Measurements from ENCODE around the gene CPSF3. TPM values are rescaled to one million over a fixed set of nuclear protein-coding genes. Genes with fewer than 3 reads are reported as not detected.

CPSF3 gene
- total and polyA plus RNA-seq, 2 of the 13 experiments (the other 11 are each of a cell fraction or from before 2014, with no cell fraction given), result 19.8 to 93.0 TPM

DNA sequence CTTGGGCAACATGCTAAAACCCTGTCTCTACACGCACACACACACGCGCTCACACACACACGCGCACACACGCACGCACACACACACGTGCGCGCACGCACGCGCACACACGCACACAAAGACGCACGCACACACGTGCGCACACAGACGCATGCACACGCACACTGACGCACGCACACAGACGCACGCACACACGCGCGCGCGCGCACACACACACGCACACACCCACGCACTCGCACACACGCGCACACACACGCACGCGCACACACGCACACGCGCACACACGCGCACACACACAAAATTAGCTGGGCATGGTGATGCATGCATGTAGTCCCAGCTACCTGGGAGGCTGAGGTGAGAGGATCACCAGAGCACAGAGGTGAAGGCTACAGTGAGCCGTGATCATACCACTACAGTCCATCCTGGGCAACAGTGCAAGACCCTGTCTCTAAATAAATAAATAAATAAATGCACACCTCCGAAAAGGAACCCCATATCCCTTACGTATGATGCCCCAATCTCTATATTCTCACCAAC lies 42.8 kb downstream of the CPSF3 start:
- in situ Hi-C loops (cut with HindIII; ENCODE audit: extremely low pct_ligation_motif_present, low pct_unique_long_range_greater_than_20kb) (no loop called here), intact Hi-C loops (cut with micrococcal nuclease; ENCODE audit: unreplicated experiment) (no loop called here)
- DNase-seq (ENCODE audit: low spot score) (no peak), FAIRE-seq (no peak), ATAC-seq (no peak)
- no peaks in the 10 kb centered on the region for H3K27me3 ChIP-seq (ENCODE audit: control insufficient read depth in 1 of 2, insufficient read depth in 2 of 2, low read length in 2 of 2)
- POLR2A ChIA-PET, result no interaction called here
- no peaks in the 10 kb centered on the region for H3K9me3 ChIP-seq (ENCODE audit: low read length)
- no TSS peak for BruUV-seq (replicated peaks)
- peaks cover 8% of the 10 kb centered on the region; the same call in 1 of the 2 replicates for H3K4me1 ChIP-seq (ENCODE audit: insufficient read depth, low read length)
- WGBS (ENCODE audit: low lambda C conversion rate), result 92% methylated on average over 46 of the region's 46 CpGs
- no peak overlapping the region for H3K27ac ChIP-seq (ENCODE audit: extremely low read length, insufficient read depth, low read length)
- H3K79me2 ChIP-seq (ENCODE audit: insufficient read depth, low read length), result no peaks in the 10 kb centered on the region
- CTCF ChIA-PET (ENCODE audit: low intra/inter-chr PET ratio, low total read pairs), result no interaction called here
- H3K9ac ChIP-seq (ENCODE audit: insufficient read depth, low read depth, low read length), result no peak overlapping the region
- no peak overlapping the region for H3K4me2 ChIP-seq (ENCODE audit: low read depth, low read length)
- H2AFZ ChIP-seq (ENCODE audit: low read length), result no peak overlapping the region
- H3K36me3 ChIP-seq (replicated peaks in 1 of 2; ENCODE audit: control insufficient read depth in 1 of 2, insufficient read depth in 2 of 2, low read length in 2 of 2), result peaks cover 14 to 57% of the 10 kb centered on the region in 2 experiments
- H4K20me1 ChIP-seq (ENCODE audit: insufficient read depth, low read length), result no peaks in the 10 kb centered on the region
- H3K4me3 ChIP-seq (replicated peaks in 1 of 3; ENCODE audit: insufficient read depth in 1 of 3, low read depth in 2 of 3, low read length in 3 of 3), result no peak overlapping the region
- TF ChIP-seq ZNF747 (CRISPR knock-in tag; IDR thresholded peaks at IDR 0.05; ENCODE audit: borderline replicate concordance) (no peak), HOXA7 (CRISPR knock-in tag; IDR thresholded peaks at IDR 0.05) (no peak), ZNF263 (CRISPR knock-in tag; IDR thresholded peaks at IDR 0.05) (no peak), MAF1 (CRISPR knock-in tag; IDR thresholded peaks at IDR 0.05; ENCODE audit: borderline replicate concordance) (no peak), ZBTB8A (CRISPR knock-in tag; IDR thresholded peaks at IDR 0.05; ENCODE audit: borderline replicate concordance, low read depth) (no peak), LCORL (IDR thresholded peaks at IDR 0.05) (no peak), LCORL (CRISPR knock-in tag; IDR thresholded peaks at IDR 0.05) (no peak), RFX3 (CRISPR knock-in tag; IDR thresholded peaks at IDR 0.05) (no peak), HNRNPLL (IDR thresholded peaks at IDR 0.05; ENCODE audit: low read depth, low read length, poor library complexity, severe bottlenecking) (peak; percentile 36), CAMTA2 (CRISPR knock-in tag; IDR thresholded peaks at IDR 0.05; ENCODE audit: borderline replicate concordance) (no peak), HOXA3 (CRISPR knock-in tag; IDR thresholded peaks at IDR 0.05) (0 out of 2 replicates have a peak, but pooled peaks have one; percentile 23), JUN (CRISPR knock-in tag; IDR thresholded peaks at IDR 0.05) (no peak), MAFF (IDR thresholded peaks at IDR 0.05; ENCODE audit: low read depth, low read length) (no peak), ZNF629 (CRISPR knock-in tag; conservative IDR thresholded peaks at IDR 0.05) (no peak), ATF1 (CRISPR knock-in tag; IDR thresholded peaks at IDR 0.05) (no peak), ISL2 (CRISPR knock-in tag; IDR thresholded peaks at IDR 0.05) (no peak), AGO2 (optimal IDR thresholded peaks at IDR 0.05; ENCODE audit: low read depth, low read length) (peak; percentile 64), MTA1 (CRISPR knock-in tag; IDR thresholded peaks at IDR 0.05; ENCODE audit: borderline replicate concordance) (peak; percentile 72; the same call in 1 of the 2 replicates), FOXC1 (CRISPR knock-in tag; IDR thresholded peaks at IDR 0.05; ENCODE audit: borderline replicate concordance) (no peak), SP5 (CRISPR knock-in tag; IDR thresholded peaks at IDR 0.05; ENCODE audit: borderline replicate concordance, low read depth) (no peak)
- TF ChIP-seq, protein P1, sequence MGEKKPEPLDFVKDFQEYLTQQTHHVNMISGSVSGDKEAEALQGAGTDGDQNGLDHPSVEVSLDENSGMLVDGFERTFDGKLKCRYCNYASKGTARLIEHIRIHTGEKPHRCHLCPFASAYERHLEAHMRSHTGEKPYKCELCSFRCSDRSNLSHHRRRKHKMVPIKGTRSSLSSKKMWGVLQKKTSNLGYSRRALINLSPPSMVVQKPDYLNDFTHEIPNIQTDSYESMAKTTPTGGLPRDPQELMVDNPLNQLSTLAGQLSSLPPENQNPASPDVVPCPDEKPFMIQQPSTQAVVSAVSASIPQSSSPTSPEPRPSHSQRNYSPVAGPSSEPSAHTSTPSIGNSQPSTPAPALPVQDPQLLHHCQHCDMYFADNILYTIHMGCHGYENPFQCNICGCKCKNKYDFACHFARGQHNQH (CRISPR knock-in tag; IDR thresholded peaks at IDR 0.05), result no peak
- TF ChIP-seq, protein P2, sequence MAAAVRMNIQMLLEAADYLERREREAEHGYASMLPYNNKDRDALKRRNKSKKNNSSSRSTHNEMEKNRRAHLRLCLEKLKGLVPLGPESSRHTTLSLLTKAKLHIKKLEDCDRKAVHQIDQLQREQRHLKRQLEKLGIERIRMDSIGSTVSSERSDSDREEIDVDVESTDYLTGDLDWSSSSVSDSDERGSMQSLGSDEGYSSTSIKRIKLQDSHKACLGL (CRISPR knock-in tag; IDR thresholded peaks at IDR 0.05), result no peak
- TF ChIP-seq, protein P3, sequence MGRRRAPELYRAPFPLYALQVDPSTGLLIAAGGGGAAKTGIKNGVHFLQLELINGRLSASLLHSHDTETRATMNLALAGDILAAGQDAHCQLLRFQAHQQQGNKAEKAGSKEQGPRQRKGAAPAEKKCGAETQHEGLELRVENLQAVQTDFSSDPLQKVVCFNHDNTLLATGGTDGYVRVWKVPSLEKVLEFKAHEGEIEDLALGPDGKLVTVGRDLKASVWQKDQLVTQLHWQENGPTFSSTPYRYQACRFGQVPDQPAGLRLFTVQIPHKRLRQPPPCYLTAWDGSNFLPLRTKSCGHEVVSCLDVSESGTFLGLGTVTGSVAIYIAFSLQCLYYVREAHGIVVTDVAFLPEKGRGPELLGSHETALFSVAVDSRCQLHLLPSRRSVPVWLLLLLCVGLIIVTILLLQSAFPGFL (CRISPR knock-in tag; IDR thresholded peaks at IDR 0.05), result no peak
- TF ChIP-seq, protein P4, sequence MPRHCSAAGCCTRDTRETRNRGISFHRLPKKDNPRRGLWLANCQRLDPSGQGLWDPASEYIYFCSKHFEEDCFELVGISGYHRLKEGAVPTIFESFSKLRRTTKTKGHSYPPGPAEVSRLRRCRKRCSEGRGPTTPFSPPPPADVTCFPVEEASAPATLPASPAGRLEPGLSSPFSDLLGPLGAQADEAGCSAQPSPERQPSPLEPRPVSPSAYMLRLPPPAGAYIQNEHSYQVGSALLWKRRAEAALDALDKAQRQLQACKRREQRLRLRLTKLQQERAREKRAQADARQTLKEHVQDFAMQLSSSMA (CRISPR knock-in tag; IDR thresholded peaks at IDR 0.05), result no peak
